H4 (cell line): Measurements from ENCODE around the gene SRSF8. TPM values are rescaled to one million over a fixed set of nuclear protein-coding genes. Genes with fewer than 3 reads are reported as not detected.
"Not testable (repeated sequence)": the region's sequence is repeated elsewhere in the genome, so short reads cannot be mapped to it uniquely, and the experiment has no call there.

Experiments
- DNase-seq: peaks from one replicate; pipeline ENCODE4 v3.0.0-alpha.2; 2015; ENCODE audit warnings: low spot score
- total RNA-seq: library from RNA; depleted of rRNA; stranded (reverse); fragments of >200 nt; shearing (Covaris generic); gene quantifications from 2 replicates; pipeline ENCODE4 v1.2.3, GENCODE V29; 2014; rRNA removed

Gene SRSF8, protein sequence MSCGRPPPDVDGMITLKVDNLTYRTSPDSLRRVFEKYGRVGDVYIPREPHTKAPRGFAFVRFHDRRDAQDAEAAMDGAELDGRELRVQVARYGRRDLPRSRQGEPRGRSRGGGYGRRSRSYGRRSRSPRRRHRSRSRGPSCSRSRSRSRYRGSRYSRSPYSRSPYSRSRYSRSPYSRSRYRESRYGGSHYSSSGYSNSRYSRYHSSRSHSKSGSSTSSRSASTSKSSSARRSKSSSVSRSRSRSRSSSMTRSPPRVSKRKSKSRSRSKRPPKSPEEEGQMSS
- 8.0 and 24.2 TPM in 2 replicates for total RNA-seq

DNA sequence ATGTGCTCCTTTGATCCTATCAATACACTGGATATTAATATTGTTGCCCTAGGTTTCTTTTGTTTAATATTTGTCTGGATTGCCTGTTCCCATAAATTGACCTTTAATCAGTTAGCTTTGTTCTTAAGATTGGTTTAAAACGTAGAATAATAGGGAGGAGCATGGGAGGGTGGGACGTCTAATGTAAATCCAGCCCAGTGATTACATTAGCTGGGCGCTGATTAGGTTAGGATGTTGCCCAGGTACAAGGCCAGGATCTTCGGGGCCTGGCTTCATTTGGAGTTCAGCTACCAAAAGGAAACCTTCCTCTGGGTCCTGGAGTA lies at the start of gene SRSF8:
Gene SRSF8 (plus strand): TSS at position 204 of the 323 bp plus-strand sequence. CDS start 308 bp downstream, outside the sequence.
- no peak for DNase-seq

DNA sequence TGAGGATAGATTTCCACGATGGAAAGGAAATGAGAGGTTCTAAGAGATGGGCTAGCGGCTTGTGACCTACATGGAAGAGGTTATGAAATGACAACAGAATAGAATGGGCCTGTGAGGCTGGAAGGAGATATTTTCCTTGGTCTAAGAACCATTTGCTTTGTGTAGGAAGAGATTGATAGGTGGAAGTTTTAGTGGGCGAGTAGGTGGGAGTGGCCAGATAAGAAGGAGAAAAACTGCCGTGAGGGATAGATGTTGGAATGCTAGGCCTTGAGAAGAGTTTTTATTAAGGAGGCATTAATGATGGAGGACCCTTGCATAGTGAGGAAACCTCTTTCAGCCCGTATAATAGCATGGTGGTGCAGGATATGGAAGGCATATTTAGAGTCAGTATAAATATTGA lies 45.3 kb upstream of the SRSF8 start:
- DNase-seq = not testable (repeated sequence)

DNA sequence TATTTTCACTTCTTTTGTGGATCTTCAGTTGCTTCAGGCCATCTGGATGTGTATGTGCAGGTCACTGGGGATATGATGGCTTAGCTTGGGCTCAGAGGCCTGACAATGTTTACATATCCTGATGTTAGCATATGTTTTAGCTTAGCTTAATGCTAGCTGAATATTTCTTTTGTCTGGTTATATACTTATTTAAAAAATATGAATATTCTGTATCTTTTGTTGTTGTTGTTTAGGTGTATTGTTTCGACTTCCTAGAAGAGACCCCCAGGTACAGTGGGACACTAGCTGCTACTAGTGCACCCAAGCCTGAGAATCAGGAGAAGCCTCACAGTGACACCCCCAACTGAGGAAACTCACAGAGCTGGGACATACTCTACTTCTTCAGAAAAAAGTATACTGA lies 41.8 kb upstream of the SRSF8 start, which contains the start of gene KDM4E:
Gene KDM4E (plus strand): TSS at position 301 of the 400 bp plus-strand sequence. CDS start 300 bp downstream, outside the sequence.
- no peak for DNase-seq

DNA sequence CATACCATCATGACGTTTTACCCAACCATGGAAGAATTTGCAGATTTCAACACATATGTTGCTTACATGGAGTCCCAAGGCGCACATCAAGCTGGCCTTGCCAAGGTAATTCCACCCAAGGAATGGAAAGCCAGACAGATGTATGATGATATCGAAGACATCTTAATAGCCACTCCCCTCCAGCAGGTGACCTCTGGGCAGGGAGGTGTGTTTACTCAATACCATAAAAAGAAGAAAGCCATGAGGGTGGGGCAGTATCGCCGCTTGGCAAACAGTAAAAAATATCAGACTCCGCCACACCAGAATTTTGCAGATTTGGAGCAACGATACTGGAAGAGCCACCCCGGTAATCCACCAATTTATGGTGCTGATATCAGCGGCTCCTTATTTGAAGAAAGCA lies 41.1 kb upstream of the SRSF8 start:
- DNase-seq = not testable (repeated sequence)

DNA sequence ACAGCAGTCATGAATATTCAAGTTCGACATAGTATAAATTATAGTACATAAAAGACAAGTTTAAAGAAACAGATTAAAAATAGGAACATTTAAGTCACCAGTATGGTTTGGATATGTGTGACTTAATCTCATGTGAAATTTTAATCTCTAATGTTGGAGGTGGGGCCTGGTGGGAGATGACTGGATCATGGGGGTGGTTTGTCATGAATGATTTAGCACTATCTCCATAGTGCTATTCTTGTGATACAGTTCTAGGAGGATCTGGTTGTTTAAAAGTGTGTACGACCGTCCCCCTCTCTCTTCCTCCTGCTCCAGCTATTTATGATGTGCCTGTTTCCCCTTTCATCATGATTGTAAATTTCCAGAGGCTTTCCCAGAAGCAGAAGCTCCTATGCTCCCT lies 38.4 kb upstream of the SRSF8 start:
- no peak for DNase-seq

DNA sequence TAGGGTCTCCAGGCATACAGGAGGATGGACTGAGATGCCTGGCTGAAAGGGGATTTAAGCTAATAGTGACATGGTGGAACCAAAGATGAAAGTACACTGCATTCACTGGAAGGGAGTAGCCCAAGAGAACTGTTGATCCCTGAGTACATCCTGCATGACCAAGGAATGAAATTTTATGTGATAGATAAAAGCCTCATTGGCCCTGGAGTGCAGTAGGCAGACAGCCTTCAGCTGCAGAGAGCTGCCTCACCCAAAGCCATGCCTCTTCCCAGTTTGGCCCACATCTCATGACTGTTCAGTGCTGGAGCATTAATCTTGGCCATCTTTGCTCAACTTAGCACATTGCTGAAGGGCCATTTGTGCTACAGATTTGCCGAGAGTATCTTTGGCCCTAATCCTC lies 33.7 kb upstream of the SRSF8 start:
- DNase-seq = no peak

DNA sequence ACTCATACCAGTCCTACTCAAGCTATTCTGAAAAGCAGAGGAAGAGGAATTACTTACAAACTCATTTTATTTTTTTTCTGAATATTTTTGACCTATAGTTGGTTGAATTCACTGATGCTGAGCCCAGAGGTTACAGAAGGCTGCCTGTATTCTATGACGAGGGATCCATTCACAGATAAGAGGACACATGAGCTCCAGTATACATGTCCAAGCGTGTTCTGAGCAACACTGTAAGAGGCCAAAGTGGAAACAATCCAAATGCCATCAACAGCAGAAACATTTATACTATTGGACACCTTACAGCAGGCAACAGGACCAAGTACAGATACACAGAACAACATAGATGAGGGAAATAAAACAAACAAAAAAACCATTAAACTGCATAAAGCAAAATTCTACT lies 31.4 kb upstream of the SRSF8 start:
- no peak for DNase-seq

DNA sequence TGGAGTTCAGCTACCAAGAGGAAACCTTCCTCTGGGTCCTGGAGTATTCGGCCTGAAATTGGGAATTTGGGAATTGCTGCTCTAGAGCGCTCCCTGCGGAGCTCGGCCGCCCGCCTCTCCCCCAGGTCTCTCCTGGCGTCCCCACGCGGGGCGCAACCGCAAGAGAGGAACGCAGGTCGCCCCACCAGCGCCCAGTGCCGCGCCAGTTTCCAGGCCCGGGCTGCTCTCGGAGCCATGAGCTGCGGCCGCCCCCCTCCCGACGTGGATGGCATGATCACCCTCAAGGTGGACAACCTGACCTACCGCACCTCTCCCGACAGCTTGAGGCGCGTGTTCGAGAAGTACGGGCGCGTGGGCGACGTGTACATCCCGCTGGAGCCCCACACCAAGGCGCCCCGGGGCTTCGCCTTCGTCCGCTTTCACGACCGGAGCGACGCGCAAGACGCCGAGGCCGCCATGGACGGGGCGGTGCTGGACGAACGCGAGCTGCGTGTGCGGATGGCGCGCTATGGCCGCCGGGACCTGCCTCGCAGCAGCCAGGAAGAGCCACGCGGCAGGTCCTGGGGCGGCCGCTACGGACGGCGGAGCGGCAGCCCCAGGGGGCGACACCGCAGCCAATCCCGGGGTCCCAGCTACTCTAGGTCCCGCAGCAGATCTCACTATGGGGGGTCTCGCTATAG lies 29.2 kb upstream of the SRSF8 start:
- not testable (repeated sequence) for DNase-seq

DNA sequence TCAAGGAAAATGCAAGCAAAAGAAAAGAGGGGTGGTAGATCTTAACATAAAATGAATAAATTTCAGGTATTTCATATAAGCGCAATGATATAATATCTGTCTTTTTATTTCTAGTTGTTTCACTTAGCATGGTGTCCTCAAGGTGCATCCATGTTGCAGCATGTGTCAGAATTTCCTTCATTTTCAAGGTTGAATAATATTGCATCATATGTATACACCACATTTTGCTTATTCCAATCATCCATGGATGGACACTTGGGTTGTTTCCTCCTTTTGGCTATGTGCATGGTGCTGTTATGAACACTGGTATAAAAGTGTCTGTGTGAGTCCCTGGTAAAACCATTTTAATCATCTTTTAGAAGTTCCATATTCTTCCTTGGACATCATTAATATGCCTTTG lies 24.5 kb upstream of the SRSF8 start:
- no peak for DNase-seq

DNA sequence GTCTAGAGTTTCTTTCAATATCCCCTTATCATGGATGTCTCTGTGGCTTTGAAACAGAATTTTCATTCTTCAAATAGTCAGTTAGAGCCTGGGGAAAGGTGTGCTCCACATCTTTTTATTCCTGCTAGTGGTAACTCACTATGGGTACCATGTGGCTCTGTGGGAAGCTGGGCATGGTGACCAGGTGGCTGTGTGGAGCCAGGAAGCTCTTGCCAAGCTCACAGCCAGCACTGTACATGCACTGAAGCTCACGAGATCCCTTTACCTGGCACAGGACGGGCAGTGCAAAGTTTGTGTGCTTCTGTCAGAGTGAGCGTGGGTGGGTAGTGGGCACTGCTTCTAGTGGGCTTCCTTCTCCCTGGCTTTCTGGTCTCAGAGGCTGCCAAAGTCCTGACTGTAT lies 23.8 kb upstream of the SRSF8 start:
- DNase-seq = no peak

DNA sequence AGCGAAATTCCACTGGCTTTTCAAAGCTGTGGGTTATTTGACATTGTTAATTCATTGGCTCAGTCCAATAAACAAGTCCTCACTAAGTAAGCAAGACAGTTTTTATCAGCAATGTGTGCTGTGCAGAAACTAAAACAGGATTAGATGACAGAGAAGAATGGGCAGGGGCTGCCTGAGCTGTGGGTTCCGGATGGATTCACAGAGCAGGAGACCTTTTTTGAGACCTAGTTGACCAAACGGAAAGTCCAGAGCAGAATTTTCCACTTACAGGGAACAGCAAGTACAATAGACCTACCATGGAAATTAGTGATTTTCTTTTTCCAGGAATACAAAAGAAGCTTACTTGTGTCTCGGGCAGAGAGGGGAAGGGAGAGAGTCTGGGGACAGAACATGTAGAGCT lies 22.7 kb upstream of the SRSF8 start:
- no peak for DNase-seq

DNA sequence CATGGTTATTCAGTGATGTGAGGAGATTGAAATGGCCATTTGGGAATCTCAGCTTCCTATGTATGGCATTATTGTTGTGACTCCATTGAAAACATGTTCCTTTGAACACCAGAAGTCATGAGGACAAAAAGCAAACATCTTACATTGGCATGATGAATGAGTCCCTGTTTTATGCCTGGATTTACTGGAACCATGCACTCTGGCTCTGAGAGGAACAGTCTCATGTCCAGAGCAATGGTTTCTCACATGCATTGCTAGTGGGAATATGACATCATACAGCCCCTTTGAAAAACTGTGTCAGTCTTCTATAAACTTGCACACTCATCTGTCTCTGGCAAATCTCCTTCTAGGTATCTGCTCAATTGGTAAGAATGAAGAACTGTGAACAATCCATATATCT lies 20.9 kb upstream of the SRSF8 start:
- no peak for DNase-seq

DNA sequence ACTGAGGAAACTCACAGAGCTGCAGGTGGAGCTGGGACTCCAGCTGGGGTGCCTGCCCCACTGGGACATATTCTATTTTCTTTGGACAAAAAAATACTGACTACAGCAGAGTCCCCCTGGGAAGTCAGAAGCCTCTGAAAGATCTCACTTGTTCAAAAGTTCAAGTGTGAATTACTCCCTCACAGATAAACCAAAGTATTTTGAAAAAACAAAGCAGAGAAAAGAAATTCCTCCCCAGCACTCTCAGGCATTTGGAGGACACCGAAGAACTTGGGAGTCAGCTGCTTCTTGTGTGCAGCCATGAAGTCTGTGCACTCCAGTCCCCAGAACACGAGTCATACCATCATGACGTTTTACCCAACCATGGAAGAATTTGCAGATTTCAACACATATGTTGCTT lies 17.6 kb upstream of the SRSF8 start, which contains the start of gene KDM4F:
Gene KDM4F (plus strand): TSS at position 301 of the 400 bp plus-strand sequence.
- DNase-seq = not testable (repeated sequence)

DNA sequence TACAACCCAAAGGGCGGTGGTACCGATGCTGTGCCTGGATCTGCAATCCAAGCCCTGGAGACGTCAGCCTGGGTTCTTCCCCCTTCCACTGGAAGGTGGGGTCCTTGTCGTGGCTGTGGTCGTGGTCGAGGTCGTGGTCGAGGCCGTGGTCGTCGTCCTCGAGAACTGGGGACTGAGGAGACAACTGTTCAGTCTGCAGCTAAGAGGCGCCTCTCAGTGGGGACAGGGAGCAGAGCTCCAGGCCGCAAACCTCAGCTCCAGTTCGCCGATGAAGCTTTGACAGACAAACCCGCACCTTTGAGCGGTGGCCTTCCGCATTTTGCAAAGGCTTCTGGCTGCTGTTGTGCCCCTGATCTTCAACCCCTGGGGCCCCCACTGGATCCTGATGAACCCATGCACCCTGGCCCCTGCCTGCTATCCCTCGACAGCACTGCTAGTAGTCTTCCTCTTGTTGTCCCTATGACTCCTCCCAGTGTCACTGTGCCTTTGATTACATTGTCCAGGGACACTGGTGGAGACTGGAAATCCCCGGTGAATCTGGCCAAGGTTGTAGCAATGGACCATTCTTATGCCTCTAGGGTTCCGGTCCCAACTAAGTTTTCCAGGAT lies 16.0 kb upstream of the SRSF8 start:
- no peak for DNase-seq

DNA sequence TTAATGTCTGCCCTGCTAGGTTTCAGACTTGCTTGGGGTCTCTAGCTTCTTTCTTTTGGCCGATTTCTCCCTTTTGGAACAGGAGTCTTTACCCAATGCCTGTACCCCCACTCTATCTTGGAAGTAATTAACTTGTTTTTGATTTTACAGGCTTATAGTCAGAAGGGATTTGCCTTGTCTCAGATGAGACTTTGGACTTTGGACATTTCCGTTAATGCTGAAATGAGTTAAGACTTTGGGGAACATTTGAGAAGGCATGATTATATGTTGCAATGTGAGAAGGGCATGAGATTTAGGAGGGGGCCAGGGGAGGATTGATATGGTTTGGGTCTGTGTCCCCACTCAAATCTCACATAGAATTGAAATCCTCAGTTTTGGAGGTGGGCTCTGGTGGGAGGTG lies 12.4 kb upstream of the SRSF8 start:
- DNase-seq = no peak

DNA sequence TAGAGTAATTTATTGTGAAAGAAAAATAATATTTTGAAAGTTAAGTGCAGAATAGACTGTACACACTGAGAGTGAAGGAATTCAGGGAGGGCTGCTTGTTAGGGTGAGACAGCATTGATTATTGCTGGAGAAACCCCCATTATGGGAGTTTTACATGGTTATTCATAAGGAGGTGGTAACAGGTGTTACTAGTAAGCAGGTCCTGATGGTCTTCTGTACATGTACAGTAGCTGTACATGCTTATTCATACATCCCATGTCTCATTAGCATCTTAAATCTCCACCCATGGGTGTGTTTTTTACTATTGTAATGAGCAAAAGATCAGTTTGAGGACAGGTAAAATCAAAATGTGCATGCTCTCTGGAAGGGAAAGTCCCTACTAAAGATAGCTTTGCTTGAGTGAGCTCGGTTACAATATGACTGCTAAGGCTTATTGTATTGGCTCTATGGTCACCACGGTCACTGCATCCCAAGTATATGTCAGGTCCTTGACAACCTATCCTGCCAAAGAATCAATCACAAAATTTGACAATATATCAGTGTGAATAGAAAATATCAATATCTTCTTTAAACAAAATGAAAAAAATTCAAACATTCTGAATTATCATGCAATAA lies 11.3 kb upstream of the SRSF8 start:
- DNase-seq = no peak

DNA sequence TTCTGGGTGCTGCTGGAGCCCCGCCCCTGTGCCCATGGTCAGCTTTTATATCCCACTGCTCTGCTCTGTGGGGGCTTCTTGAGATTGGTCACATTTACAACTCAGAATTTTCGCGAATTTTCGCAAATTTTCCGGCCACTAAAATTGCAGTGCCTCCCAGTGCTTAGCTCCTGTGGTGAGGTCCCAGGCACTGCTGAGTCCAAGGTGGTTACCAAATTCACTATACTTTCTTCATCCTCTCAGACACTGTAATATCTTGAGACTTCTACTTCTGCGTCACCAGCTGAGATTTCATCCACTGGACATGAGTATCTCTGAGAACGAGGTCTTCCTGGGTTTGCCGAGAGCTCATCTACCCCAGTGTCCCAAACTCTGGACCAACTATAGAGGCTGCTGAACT lies 8.8 kb upstream of the SRSF8 start:
- no peak for DNase-seq

DNA sequence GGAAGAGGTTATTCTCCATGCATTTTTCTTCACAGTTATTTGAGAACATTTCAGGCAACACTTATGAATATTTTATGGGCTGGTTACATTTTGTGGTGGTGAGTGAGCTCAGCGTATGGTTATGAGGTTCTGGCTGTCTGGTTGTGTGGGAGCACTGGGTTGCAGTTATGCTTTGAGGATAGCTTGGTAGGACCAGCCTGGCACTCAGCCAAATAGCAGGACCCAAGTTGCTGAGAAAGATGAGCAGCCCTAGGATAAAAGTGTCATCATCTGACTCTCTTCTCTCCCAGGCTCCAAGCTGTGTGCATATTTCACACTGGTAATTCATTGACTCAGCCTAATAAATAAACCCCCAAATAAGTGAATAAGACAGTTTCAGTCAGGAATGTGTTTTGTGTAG lies 8.1 kb upstream of the SRSF8 start:
- no peak for DNase-seq

DNA sequence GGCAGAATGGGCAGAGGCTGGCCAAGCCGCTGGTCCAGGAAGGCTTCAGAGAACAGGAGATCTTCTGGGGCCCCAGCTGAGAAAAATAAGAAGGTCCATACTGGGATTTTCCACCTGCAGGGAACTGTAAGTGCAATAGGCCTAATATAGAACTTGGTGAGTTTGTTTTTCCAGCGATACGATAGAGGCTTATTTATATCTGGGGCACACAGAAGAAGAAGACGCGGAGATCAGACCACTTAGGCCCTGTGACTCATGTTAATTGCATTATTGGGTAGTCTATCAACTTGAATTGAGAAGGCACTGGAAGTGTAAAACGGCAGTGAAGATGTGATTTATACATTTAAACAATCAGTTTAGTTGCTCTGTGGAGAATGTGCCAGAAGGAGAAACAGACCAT lies 7.7 kb upstream of the SRSF8 start:
- no peak for DNase-seq

DNA sequence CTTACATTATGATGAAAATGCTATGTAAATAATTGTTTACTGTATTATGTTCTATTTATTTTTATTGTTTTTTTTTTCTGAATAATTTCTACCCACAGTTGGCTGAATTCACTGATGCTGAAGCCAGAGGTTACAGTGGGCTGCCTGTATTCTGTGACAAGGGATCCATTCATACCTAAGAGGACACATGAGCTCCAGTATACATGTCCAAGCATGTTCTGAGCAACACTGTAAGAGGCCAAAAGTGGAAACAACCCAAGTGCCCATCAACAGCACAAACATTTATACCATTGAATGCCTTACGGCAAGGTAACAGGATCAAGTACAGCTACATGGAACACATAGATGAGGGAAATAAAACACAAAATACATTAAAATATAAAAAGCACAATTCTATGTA lies 1.4 kb upstream of the SRSF8 start:
- DNase-seq = no peak

DNA sequence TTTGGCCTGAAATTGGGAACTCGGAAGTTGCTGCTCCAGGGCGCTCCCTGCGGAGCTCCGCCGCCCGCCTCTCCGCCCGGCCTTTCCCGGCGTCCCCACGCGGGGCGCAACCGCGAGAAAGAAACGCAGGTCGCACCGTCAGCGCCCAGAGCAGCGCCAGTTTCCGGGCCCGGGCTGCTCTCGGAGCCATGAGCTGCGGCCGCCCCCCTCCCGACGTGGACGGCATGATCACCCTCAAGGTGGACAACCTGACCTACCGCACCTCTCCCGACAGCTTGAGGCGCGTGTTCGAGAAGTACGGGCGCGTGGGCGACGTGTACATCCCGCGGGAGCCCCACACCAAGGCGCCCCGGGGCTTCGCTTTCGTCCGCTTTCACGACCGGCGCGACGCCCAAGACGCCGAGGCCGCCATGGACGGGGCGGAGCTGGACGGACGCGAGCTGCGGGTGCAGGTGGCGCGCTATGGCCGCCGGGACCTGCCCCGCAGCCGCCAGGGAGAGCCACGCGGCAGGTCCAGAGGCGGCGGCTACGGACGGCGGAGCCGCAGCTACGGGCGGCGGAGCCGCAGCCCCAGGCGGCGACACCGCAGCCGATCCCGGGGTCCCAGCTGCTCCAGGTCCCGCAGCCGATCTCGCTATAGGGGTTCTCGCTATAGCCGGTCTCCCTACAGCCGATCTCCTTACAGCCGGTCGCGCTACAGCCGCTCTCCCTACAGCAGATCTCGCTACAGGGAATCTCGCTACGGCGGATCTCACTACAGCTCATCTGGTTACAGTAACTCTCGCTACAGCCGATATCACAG lies 521 bp downstream of the SRSF8 start:
- DNase-seq = peak; percentile 59

DNA sequence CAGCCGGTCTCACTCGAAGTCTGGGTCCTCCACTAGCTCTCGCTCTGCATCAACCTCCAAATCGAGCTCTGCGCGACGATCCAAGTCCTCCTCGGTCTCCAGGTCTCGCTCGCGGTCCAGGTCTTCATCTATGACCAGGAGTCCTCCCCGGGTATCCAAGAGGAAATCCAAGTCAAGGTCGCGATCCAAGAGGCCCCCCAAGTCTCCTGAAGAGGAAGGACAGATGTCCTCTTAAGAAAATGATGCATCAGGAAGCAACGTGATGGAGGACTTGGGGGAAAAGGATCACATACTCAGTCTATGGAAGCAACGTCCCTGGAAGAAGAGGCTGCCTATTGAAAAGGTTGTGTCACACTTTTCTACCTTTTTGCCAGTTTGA lies 1.1 kb downstream of the SRSF8 start:
- DNase-seq = no peak
